DOHH2 (cell line): ENCODE measurements around the gene MTTP.

Source experiments
- CTCF ChIP-seq: fragments of 200-600 bp; sonication (generic); IDR thresholded peaks from one replicate; pipeline ENCODE4 v1.5.1; 2014; ENCODE audit warnings: antibody characterized with exemption, mild to moderate bottlenecking, low read depth, low read length; ENCODE audit not compliant: poor library complexity, severe bottlenecking
- EZH2phosphoT487 ChIP-seq: fragments of 200-600 bp; sonication (generic); IDR thresholded peaks from 2 replicates; pipeline ENCODE4 v1.6.1; 2017; ENCODE audit warnings: borderline replicate concordance, mild to moderate bottlenecking, antibody characterized with exemption, low read length, moderate library complexity, mixed read lengths

GRCh38 chr4:99540277-99540939 lies 34.2 kb upstream of the MTTP start:
- TF ChIP-seq CTCF, result no peak
- no peak for TF ChIP-seq EZH2phosphoT487
